NCI-H187 (cell line): ENCODE results near the gene STIM2.

ENCODE experiments used
- DNase-seq, 2 experiments: peaks; one replicate each; lab custom pipeline; 2025; lab: John Stamatoyannopoulos, UW

STIM2 gene

GRCh38 chr4:26837993-26838842, 22.4 kb upstream of the STIM2 start:
- DNase-seq, result no peak

GRCh38 chr4:26839016-26839415, 21.6 kb upstream of the STIM2 start:
- DNase-seq, result no peak

GRCh38 chr4:26839534-26839951, 21.1 kb upstream of the STIM2 start:
- no peak for DNase-seq

GRCh38 chr4:26840786-26841185, 19.9 kb upstream of the STIM2 start:
- DNase-seq, result no peak

- DNase-seq, result no peak
Observed at GRCh38 chr4:26842911-26843310, 17.7 kb upstream of the STIM2 start.

- DNase-seq, result no peak
Observed at GRCh38 chr4:26850528-26850927, 10.1 kb upstream of the STIM2 start.

- no peak for DNase-seq
Observed at GRCh38 chr4:26851129-26851528, 9.5 kb upstream of the STIM2 start.

- DNase-seq, result peak; percentile 28 to 40
Observed at GRCh38 chr4:26854701-26855100, 5.9 kb upstream of the STIM2 start.

GRCh38 chr4:26856906-26857277, 3.7 kb upstream of the STIM2 start:
- DNase-seq, result no peak

- peak; percentile 80 to 84 for DNase-seq
Observed at GRCh38 chr4:26857278-26858034, 3.2 kb upstream of the STIM2 start.

GRCh38 chr4:26858035-26858918, 2.4 kb upstream of the STIM2 start:
- no peak for DNase-seq

- DNase-seq, result no peak
Observed at GRCh38 chr4:26858947-26859401, 1.7 kb upstream of the STIM2 start.

- no peak for DNase-seq
Observed at GRCh38 chr4:26859762-26860156, 882 bp upstream of the STIM2 start.

GRCh38 chr4:26860922-26861433, 337 bp downstream of the STIM2 start:
- DNase-seq, result peak in 1 of 2 experiments; percentile 44

- peak; percentile 47 to 71 for DNase-seq
Observed at GRCh38 chr4:26861434-26862186, 969 bp downstream of the STIM2 start.

GRCh38 chr4:26862381-26862915, 1.8 kb downstream of the STIM2 start:
- DNase-seq, result no peak

GRCh38 chr4:26863512-26863911, 2.9 kb downstream of the STIM2 start:
- DNase-seq, result no peak

- no peak for DNase-seq
Observed at GRCh38 chr4:26864899-26865298, 4.3 kb downstream of the STIM2 start.

GRCh38 chr4:26866203-26866602, 5.6 kb downstream of the STIM2 start:
- DNase-seq, result no peak

- no peak for DNase-seq
Observed at GRCh38 chr4:26866781-26867180, 6.1 kb downstream of the STIM2 start.
